GM21360 (cell line): ENCODE measurements around the gene FAHD1.

Source experiments
- ATAC-seq: cut with Tn5 transposase; IDR thresholded peaks from one replicate; pipeline ENCODE4 v1.9.1; 2021; ENCODE audit warnings: mild to moderate bottlenecking, moderate library complexity; ENCODE audit not compliant: unreplicated experiment

The FAHD1 gene

DNA sequence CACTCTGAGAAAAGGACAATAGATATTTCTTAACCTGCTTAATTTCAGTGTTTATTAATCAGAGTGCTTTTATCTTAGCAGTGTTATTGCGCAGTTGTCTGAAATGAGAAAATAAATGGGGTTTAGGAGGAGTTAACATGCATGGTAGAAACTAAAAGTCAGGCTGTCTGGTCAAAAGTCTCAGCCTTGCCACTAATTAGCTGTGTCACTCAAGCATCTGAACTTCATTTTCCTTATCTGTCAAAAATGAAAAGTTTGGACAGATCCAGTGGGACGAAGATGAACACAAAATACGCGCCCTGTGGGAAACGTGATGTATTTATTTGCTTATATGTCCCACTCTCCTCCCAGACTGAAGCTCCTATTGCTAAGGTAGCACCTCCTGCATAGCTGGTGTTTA is 51.2 kb downstream of the FAHD1 start:
- ATAC-seq = no peak
